Measurements from ENCODE around the gene ARHGDIG. TPM values are rescaled to one million over a fixed set of nuclear protein-coding genes. Genes with fewer than 3 reads are reported as not detected.

The ARHGDIG gene
- total RNA-seq, 4 donors from 2014 or later = not detected

- intact Hi-C loops (cut with DNase I) = no loop called here
- H3K36me3 ChIP-seq = peaks cover 13 to 90% (median 13%) of the 10 kb centered on the region in 3 donors
- peaks cover 0 to 6% (median 0%) of the 10 kb centered on the region in 3 donors for H3K4me1 ChIP-seq
- H3K27ac ChIP-seq = no peak overlapping the region
- TF ChIP-seq, protein P1, sequence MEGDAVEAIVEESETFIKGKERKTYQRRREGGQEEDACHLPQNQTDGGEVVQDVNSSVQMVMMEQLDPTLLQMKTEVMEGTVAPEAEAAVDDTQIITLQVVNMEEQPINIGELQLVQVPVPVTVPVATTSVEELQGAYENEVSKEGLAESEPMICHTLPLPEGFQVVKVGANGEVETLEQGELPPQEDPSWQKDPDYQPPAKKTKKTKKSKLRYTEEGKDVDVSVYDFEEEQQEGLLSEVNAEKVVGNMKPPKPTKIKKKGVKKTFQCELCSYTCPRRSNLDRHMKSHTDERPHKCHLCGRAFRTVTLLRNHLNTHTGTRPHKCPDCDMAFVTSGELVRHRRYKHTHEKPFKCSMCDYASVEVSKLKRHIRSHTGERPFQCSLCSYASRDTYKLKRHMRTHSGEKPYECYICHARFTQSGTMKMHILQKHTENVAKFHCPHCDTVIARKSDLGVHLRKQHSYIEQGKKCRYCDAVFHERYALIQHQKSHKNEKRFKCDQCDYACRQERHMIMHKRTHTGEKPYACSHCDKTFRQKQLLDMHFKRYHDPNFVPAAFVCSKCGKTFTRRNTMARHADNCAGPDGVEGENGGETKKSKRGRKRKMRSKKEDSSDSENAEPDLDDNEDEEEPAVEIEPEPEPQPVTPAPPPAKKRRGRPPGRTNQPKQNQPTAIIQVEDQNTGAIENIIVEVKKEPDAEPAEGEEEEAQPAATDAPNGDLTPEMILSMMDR (IDR thresholded peaks at IDR 0.05) = no peak
- TF ChIP-seq POLR2A (IDR thresholded peaks at IDR 0.05) = no peak
- 88 to 95% methylated on average over 4 to 6 of the region's 6 CpGs for WGBS, 2 donors
- H3K27me3 ChIP-seq = no peaks in the 10 kb centered on the region
- no peak for DNase-seq
- no peak overlapping the region for H3K4me3 ChIP-seq
- no peaks in the 10 kb centered on the region for H3K9me3 ChIP-seq
Measured at GRCh38 chr16:301235-301634, 20.8 kb downstream of the ARHGDIG start.

DNA sequence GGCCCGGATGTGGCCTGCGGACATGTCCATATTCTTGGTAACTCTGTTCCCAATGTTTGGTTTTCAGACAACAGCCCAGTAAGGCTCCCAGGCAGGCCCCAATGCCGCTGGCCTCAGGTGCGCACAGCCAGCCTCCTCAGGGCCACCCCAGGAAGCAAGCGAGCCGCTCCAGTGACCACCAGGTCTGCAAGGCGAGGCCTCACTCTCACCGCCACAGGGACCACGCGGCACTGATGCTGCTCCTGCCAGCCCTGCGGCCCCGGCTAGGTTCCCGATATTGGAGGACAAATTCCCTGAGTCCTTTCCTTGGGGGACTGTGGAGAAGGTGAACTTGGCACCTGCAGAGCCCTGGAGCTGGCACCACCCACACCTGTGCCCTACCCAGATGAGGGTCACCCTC, 21.6 kb downstream of the ARHGDIG start:
- H3K27ac ChIP-seq = no peak overlapping the region
- TF ChIP-seq, protein P1 (IDR thresholded peaks at IDR 0.05) = no peak
- no peak for TF ChIP-seq POLR2A (IDR thresholded peaks at IDR 0.05)
- no peak for DNase-seq
- H3K27me3 ChIP-seq = no peaks in the 10 kb centered on the region
- intact Hi-C loops (cut with DNase I) = no loop called here
- WGBS, 2 donors = 94 to 100% methylated on average over 1 to 2 of the region's 13 CpGs
- H3K36me3 ChIP-seq = peaks cover 10 to 90% (median 11%) of the 10 kb centered on the region in 3 donors
- H3K4me3 ChIP-seq = no peak overlapping the region
- H3K4me1 ChIP-seq = peaks cover 0 to 12% (median 0%) of the 10 kb centered on the region in 3 donors
- no peaks in the 10 kb centered on the region for H3K9me3 ChIP-seq

DNA sequence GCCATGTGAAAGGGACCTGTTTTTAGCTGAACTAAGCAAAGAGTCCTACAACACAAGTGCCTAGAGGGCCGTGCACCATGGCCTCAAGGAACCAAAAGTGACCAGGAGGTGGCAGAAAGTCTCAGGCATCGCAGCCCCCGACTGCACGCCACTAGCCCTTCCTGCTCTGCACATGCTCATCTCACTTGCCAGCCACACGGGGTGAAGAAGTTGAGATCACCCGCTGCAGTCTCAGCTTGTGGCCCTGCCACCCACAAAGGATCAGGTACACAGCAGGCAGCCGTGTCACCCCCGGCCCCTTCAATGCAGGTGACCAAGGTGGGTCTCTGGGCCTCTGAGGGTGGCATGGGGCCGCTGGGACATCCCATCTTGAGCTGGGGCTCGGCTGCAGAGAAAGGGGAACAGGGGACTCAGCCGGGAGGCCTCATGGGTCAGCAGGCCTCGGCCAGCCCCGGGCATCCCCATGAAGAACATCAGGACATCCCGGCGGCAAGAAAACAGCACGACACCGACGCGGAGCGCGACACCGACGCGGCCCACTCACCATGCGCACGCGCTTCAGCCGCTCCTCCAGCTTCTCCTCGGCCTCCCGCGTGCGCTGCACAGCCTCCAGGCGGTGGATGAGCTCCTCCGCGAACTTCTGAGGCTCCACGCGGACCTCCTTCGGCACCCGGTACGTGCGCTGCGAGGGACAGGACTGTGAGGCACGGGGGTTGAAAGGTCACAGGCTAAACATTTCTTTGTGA, 23.5 kb downstream of the ARHGDIG start:
- Histone ChIP-seq H3K36me3 (peaks cover 0 to 90% (median 11%) of the 10 kb centered on the region in 3 donors), H3K4me3 (no peak overlapping the region), H3K27ac (no peak overlapping the region), H3K4me1 (peaks cover 0 to 12% (median 0%) of the 10 kb centered on the region in 3 donors), H3K9me3 (no peaks in the 10 kb centered on the region), H3K27me3 (no peaks in the 10 kb centered on the region)
- intact Hi-C loops (cut with DNase I) = no loop called here
- TF ChIP-seq POLR2A (IDR thresholded peaks at IDR 0.05) = no peak
- WGBS, 2 donors = 93 to 94% methylated on average over 18 to 33 of the region's 43 CpGs
- no peak for DNase-seq

- Histone ChIP-seq H3K9me3 (no peaks in the 10 kb centered on the region), H3K27ac (peak overlapping the region in 1 of 4 donors; percentile 21), H3K4me1 (peaks cover 0 to 12% (median 0%) of the 10 kb centered on the region in 3 donors), H3K27me3 (no peaks in the 10 kb centered on the region), H3K4me3 (no peak overlapping the region), H3K36me3 (peaks cover 4 to 91% (median 16%) of the 10 kb centered on the region in 3 donors)
- TF ChIP-seq, protein P1 (IDR thresholded peaks at IDR 0.05) = no peak
- TF ChIP-seq POLR2A (IDR thresholded peaks at IDR 0.05) = no peak
- DNase-seq = no peak
- intact Hi-C loops (cut with DNase I) = no loop called here
- WGBS, 2 donors = 31 to 48% methylated on average over 13 to 16 of the region's 19 CpGs
Measured at GRCh38 chr16:305916-306626, 25.7 kb downstream of the ARHGDIG start.

DNA sequence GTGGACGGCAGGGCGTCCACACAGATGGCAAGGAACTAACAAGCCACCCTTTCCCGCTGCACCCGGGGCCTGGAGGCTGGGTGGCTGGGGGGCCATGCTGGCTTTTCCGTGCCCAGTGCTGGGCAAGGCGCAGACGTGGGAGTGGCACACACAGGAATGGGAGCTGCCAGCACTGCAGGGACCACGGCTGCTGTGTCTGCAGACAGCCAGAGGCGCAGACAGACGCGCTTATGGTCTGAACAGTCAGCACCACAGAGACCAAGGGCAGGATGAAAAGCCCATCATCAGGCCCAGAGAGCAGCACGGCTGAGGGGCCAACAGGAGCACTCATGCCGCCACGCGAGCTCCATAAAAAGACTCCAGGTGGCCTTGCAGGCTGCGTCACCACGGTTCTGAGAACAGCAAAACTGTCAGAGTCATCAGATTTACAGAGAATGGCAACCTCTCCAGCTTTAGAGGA, 26.6 kb downstream of the ARHGDIG start:
- peaks cover 4 to 92% (median 16%) of the 10 kb centered on the region in 3 donors for H3K36me3 ChIP-seq
- H3K9me3 ChIP-seq = no peaks in the 10 kb centered on the region
- no peak for DNase-seq
- peak overlapping the region in 1 of 4 donors; percentile 21 for H3K27ac ChIP-seq
- H3K4me3 ChIP-seq = no peak overlapping the region
- TF ChIP-seq, protein P1 (IDR thresholded peaks at IDR 0.05) = no peak
- no peak for TF ChIP-seq POLR2A (IDR thresholded peaks at IDR 0.05)
- intact Hi-C loops (cut with DNase I) = no loop called here
- peaks cover 0 to 12% (median 0%) of the 10 kb centered on the region in 3 donors for H3K4me1 ChIP-seq
- 93 to 94% methylated on average over 8 to 10 of the region's 17 CpGs for WGBS, 2 donors
- H3K27me3 ChIP-seq = no peaks in the 10 kb centered on the region

Data from esophagus squamous epithelium (tissue), 5 donors.